Choroid plexus epithelial cell (primary cell): ENCODE measurements around the gene TRAPPC10.

Experiments used
- DNase-seq: peaks from one replicate; pipeline ENCODE4 v3.0.0-alpha.2; 2010; ENCODE audit warnings: low read depth
- H3K4me3 ChIP-seq: 2 replicates; pipeline ENCODE4 v1.5.1; 2011; ENCODE audit warnings: low read depth, mild to moderate bottlenecking, control low read depth, low read length, moderate library complexity
- CTCF ChIP-seq: conservative IDR thresholded peaks from 2 replicates; pipeline ENCODE4 v1.5.1; 2011; ENCODE audit warnings: low read depth, mild to moderate bottlenecking, control low read depth, inconsistent platforms, low read length, moderate library complexity

The TRAPPC10 gene

GRCh38 chr21:44087426-44088400 is 75.6 kb downstream of the TRAPPC10 start:
- H3K4me3 ChIP-seq, result no peak overlapping the region
- no peak for DNase-seq
- no peak for TF ChIP-seq CTCF

DNA sequence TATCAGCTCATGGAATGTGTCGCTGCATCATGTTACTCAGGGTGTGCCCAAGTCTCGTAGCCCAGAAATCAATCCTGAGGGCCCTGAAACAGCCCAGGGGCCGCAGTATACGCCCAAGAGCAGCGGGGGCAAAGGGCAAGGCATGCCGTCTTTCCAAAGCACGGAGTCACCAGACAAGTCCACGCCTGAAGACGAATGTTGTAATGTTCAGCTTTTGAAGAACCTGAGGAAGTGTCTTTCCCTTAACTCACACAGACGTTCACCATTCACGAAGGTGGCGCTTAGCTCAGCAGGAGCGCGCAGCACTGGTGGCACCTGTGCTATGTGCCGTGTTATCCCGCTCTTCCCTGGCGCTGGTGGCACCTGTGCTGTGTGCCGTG is 76.3 kb downstream of the TRAPPC10 start:
- H3K4me3 ChIP-seq, result no peak overlapping the region
- no peak for DNase-seq
- TF ChIP-seq CTCF, result no peak

DNA sequence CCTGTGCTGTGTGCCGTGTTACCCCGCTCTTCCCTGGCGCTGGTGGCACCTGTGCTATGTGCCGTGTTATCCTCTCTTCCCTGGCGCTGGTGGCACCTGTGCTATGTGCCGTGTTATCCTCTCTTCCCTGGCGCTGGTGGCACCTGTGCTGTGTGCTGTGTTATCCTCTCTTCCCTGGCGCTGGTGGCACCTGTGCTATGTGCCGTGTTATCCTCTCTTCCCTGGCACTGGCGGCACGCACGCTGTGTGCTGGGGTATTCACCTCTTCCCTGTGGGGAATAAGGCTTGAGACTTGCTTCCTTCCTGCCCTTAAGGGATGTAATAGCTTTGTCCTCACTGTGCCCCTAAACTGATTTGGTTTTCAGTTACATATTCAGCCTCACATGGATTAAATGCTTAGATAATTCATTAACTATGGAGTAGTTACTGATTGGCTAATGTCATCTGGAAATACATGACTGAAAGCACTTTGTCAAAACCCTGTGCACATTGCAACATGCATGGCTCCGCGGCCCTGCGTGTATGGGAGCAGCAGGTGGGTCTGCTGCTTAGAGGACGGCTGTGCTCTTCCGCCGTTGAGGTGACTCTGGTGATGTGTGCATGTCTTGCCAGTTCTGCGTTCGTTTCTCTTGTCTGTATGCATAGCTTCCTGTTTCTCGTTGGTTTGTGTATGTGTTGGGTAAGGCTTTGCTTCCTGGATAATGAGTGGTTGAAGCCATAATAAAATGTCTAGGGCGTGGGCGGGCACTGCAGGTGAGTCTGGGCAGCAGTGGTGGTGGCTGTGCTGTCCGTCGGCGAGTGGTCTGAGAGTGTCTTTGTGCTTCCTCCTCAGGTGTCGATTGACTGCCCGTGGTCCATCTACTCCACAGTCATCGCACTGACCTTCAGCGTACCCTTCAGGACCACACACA is 77.1 kb downstream of the TRAPPC10 start:
- DNase-seq, result no peak
- TF ChIP-seq CTCF, result no peak
- no peak overlapping the region for H3K4me3 ChIP-seq

DNA sequence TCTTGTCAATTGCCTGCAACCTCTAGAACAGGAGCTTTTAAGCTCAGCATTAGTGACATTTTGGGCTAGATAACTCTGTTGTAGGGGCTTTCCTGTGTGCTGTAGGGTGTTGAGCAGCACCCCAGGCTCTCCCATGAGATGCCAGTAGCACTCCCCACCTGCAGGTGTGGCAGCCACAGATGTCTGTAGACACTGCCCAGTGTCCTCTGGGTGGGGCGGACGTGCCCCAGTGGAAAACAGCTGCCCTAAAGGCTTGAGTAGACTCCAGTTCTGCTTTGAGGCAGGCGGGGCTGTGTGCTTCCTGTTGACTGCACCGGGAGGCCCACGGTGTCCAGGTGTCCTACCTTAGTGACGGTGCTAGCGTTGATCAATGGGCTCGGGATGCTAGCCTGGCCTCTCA is 78.2 kb downstream of the TRAPPC10 start:
- no peak for DNase-seq
- no peak for TF ChIP-seq CTCF

DNA sequence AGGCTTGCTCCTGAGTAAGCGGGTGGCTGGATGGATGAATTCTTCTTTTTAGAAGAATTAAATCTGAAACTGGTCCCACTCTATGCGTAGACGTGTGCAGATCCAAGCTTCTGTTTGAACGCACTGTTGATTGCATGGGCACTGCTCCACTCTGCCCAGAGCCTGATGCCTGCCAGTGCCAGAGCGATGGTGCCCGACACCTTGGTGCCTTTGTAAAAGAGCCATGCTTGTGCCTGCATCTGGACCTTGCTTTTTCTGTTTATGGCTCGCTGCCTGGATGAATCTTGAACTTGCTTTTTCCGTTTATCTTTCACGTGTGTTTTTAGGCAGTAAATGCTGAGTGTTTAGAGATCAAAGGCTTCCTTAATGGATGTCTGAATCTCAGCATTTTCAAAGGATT is 80.1 kb downstream of the TRAPPC10 start:
- no peak overlapping the region for H3K4me3 ChIP-seq
- TF ChIP-seq CTCF, result no peak
- no peak for DNase-seq

More for the DNA sequence above, 78.2 kb downstream of the TRAPPC10 start:
- H3K4me3 ChIP-seq, result no peak overlapping the region

- DNase-seq, result no peak
- TF ChIP-seq CTCF, result no peak
- H3K4me3 ChIP-seq, result no peak overlapping the region
Observed at GRCh38 chr21:44093761-44094160, 81.7 kb downstream of the TRAPPC10 start.
